Ishikawa (cell line): ENCODE results near the gene TOR1A.

Experiments used
- EGR1 ChIP-seq: IDR thresholded peaks from 2 replicates; pipeline ENCODE4 v1.6.1; 2012
- YY1 ChIP-seq: IDR thresholded peaks from 2 replicates; pipeline ENCODE4 v1.6.1; 2012; ENCODE audit warnings: low read depth
- TF ChIP-seq, protein P1 (sequence below): IDR thresholded peaks from 2 replicates; pipeline ENCODE4 v1.6.1; 2012

- TF ChIP-seq, protein P1, sequence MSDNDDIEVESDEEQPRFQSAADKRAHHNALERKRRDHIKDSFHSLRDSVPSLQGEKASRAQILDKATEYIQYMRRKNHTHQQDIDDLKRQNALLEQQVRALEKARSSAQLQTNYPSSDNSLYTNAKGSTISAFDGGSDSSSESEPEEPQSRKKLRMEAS, result no peak
- TF ChIP-seq EGR1 (no peak), YY1 (no peak)
These were observed 38.1 kb downstream of the TOR1A start for GRCh38 chr9:129785866-129786265.
